Hepatocyte (in vitro differentiated cells): Measurements from ENCODE around the gene ZC3H6. TPM values are rescaled to one million over a fixed set of nuclear protein-coding genes. Genes with fewer than 3 reads are reported as not detected.
A peak's percentile ranks its signal among the peaks of the same experiment; 100 is the strongest.

ENCODE experiments used
- DNase-seq: peaks from one replicate; pipeline ENCODE4 v3.0.0-alpha.2; 2016; ENCODE audit warnings: low spot score
- H2AFZ ChIP-seq: fragments of 200-600 bp; sonication (generic); 2 replicates; pipeline ENCODE4 v1.6.0; 2016; ENCODE audit warnings: antibody characterized with exemption, mild to moderate bottlenecking
- H3K27ac ChIP-seq: fragments of 200-600 bp; sonication (generic); 2 replicates; pipeline ENCODE4 v1.5.1; 2016; ENCODE audit warnings: mild to moderate bottlenecking
- H3K27me3 ChIP-seq: fragments of 200-600 bp; sonication (generic); 2 replicates; pipeline ENCODE4 v1.6.1; 2016
- H3K36me3 ChIP-seq: fragments of 200-600 bp; sonication (generic); replicated peaks from 2 replicates; pipeline ENCODE4 v1.5.1; 2016; ENCODE audit warnings: low read depth; ENCODE audit not compliant: insufficient read depth
- H3K4me1 ChIP-seq: fragments of 200-600 bp; sonication (generic); 2 replicates; pipeline ENCODE4 v1.5.1; 2016; ENCODE audit warnings: mild to moderate bottlenecking, moderate library complexity; ENCODE audit not compliant: insufficient read depth
- H3K4me2 ChIP-seq: fragments of 200-600 bp; sonication (generic); 2 replicates; pipeline ENCODE4 v1.6.0; 2016
- H3K4me3 ChIP-seq: fragments of 200-600 bp; sonication (generic); 2 replicates; pipeline ENCODE4 v1.5.1; 2016; ENCODE audit warnings: mild to moderate bottlenecking
- H3K79me2 ChIP-seq: fragments of 200-600 bp; sonication (generic); 2 replicates; pipeline ENCODE4 v1.6.0; 2017; ENCODE audit warnings: mild to moderate bottlenecking
- H3K9me2 ChIP-seq: fragments of 200-600 bp; sonication (generic); replicated peaks from 2 replicates; pipeline ENCODE4 v1.6.0; 2017; ENCODE audit warnings: mild to moderate bottlenecking; ENCODE audit not compliant: insufficient read depth
- H3K9me3 ChIP-seq: fragments of 200-600 bp; sonication (generic); 2 replicates; pipeline ENCODE4 v1.5.1; 2016; ENCODE audit warnings: low read depth, mild to moderate bottlenecking
- H4K20me1 ChIP-seq: fragments of 200-600 bp; sonication (generic); 2 replicates; pipeline ENCODE4 v1.6.0; 2016; ENCODE audit warnings: mild to moderate bottlenecking; ENCODE audit not compliant: insufficient read depth, poor library complexity, severe bottlenecking
- CTCF ChIP-seq: fragments of 200-600 bp; sonication (generic); IDR thresholded peaks from 2 replicates; pipeline ENCODE4 v1.5.1; 2016; ENCODE audit warnings: antibody characterized with exemption, mild to moderate bottlenecking; ENCODE audit not compliant: poor library complexity
- EZH2 ChIP-seq: fragments of 200-600 bp; sonication (generic); IDR thresholded peaks from 2 replicates; pipeline ENCODE4 v1.6.1; 2016; ENCODE audit warnings: antibody characterized with exemption, mild to moderate bottlenecking, borderline replicate concordance
- EZH2phosphoT487 ChIP-seq: fragments of 200-600 bp; sonication (generic); IDR thresholded peaks from one replicate; pipeline ENCODE4 v1.6.1; 2018; ENCODE audit warnings: antibody characterized with exemption, mild to moderate bottlenecking, low read depth, moderate library complexity; ENCODE audit not compliant: unreplicated experiment, severe bottlenecking
- WGBS: methylation state at CpG from one replicate; pipeline ENCODE4 v1.1.6; 2016; ENCODE audit warnings: low lambda C conversion rate; ENCODE audit errors: missing lambda C conversion rate; 5-methylcytosine and 5-hydroxymethylcytosine counted together
- polyA plus RNA-seq: library from polyadenylated mRNA; unstranded; fragments of >200 nt; fragmentation: Nextera tagmentation; extraction: Ambion mirVana; gene quantifications from 2 replicates; pipeline ENCODE4 v1.2.1, GENCODE V29; 2016
- total RNA-seq: library from RNA; depleted of rRNA; stranded (reverse); fragments of >200 nt; gene quantifications from 2 replicates; pipeline ENCODE4 v1.2.3, GENCODE V29; 2014

The ZC3H6 gene
- total and polyA plus RNA-seq, 2 experiments from 2014 or later: 1.5 to 4.5 TPM

- Histone ChIP-seq H3K27ac (no peak overlapping the region), H3K4me1 (peaks cover 15% of the 10 kb centered on the region), H2AFZ (no peak overlapping the region), H3K4me3 (no peak overlapping the region), H3K36me3 (no peaks in the 10 kb centered on the region), H3K4me2 (no peak overlapping the region), H3K27me3 (no peaks in the 10 kb centered on the region), H3K79me2 (no peaks in the 10 kb centered on the region), H3K9me2 (no peaks in the 10 kb centered on the region), H3K9me3 (no peaks in the 10 kb centered on the region), H4K20me1 (no peaks in the 10 kb centered on the region)
- TF ChIP-seq EZH2phosphoT487 (no peak), CTCF (no peak), EZH2 (no peak)
- 96% methylated on average over 1 of the region's 1 CpG for WGBS
- DNase-seq: no peak
Observed at GRCh38 chr2:112335600-112335999, 60.2 kb downstream of the ZC3H6 start.

- Histone ChIP-seq H3K9me3 (no peaks in the 10 kb centered on the region), H3K4me3 (no peak overlapping the region), H3K4me1 (peaks cover 30% of the 10 kb centered on the region), H4K20me1 (no peaks in the 10 kb centered on the region), H3K4me2 (peak overlapping the region; percentile 32), H3K27ac (peak overlapping the region; percentile 44), H3K36me3 (no peaks in the 10 kb centered on the region), H3K9me2 (no peaks in the 10 kb centered on the region), H3K79me2 (no peaks in the 10 kb centered on the region), H2AFZ (no peak overlapping the region), H3K27me3 (no peaks in the 10 kb centered on the region)
- DNase-seq: no peak
- 37% methylated on average over 2 of the region's 2 CpGs for WGBS
- no peak for TF ChIP-seq EZH2
Observed at GRCh38 chr2:112339986-112340385, 64.6 kb downstream of the ZC3H6 start.

- no peaks in the 10 kb centered on the region for H3K79me2 ChIP-seq
- H3K27ac ChIP-seq: peak overlapping the region; percentile 44
- H3K36me3 ChIP-seq: no peaks in the 10 kb centered on the region
- H3K4me2 ChIP-seq: peak overlapping the region; percentile 32
- 80% methylated on average over 9 of the region's 9 CpGs for WGBS
- H3K9me3 ChIP-seq: no peaks in the 10 kb centered on the region
- peak; percentile 22 for DNase-seq
- peaks cover 30% of the 10 kb centered on the region for H3K4me1 ChIP-seq
- H3K9me2 ChIP-seq: no peaks in the 10 kb centered on the region
- no peaks in the 10 kb centered on the region for H4K20me1 ChIP-seq
- no peak overlapping the region for H2AFZ ChIP-seq
- H3K4me3 ChIP-seq: no peak overlapping the region
- no peaks in the 10 kb centered on the region for H3K27me3 ChIP-seq
- no peak for TF ChIP-seq EZH2phosphoT487
- TF ChIP-seq CTCF: no peak
- TF ChIP-seq EZH2: no peak
Observed at GRCh38 chr2:112340475-112341267, 65.3 kb downstream of the ZC3H6 start.

GRCh38 chr2:112342067-112342550 lies 66.7 kb downstream of the ZC3H6 start:
- no peak for TF ChIP-seq EZH2phosphoT487
- no peak for TF ChIP-seq EZH2
- TF ChIP-seq CTCF: no peak
- Histone ChIP-seq H3K4me3 (no peak overlapping the region), H4K20me1 (no peaks in the 10 kb centered on the region), H3K27me3 (no peaks in the 10 kb centered on the region), H3K4me2 (no peak overlapping the region), H2AFZ (no peak overlapping the region), H3K9me3 (no peaks in the 10 kb centered on the region), H3K27ac (no peak overlapping the region), H3K36me3 (no peaks in the 10 kb centered on the region), H3K4me1 (peaks cover 30% of the 10 kb centered on the region), H3K79me2 (no peaks in the 10 kb centered on the region), H3K9me2 (no peaks in the 10 kb centered on the region)
- DNase-seq: no peak
- 64% methylated on average over 2 of the region's 2 CpGs for WGBS
